ENCODE measurements around the gene MCU.
"Not testable (repeated sequence)": the region's sequence is repeated elsewhere in the genome, so short reads cannot be mapped to it uniquely, and the experiment has no call there.

Gene MCU

GRCh38 chr10:72763201-72763600 lies 71.3 kb downstream of the MCU start:
- DNase-seq, result no peak

GRCh38 chr10:72764151-72764550 lies 72.2 kb downstream of the MCU start:
- DNase-seq, result no peak

- DNase-seq, result no peak
Observed at GRCh38 chr10:72765051-72765745, 73.3 kb downstream of the MCU start.

GRCh38 chr10:72771195-72771594 lies 79.3 kb downstream of the MCU start:
- DNase-seq, result not testable (repeated sequence)

GRCh38 chr10:72772031-72772430 lies 80.1 kb downstream of the MCU start:
- no peak for DNase-seq

- DNase-seq, result no peak
Observed at GRCh38 chr10:72779874-72780273, 87.9 kb downstream of the MCU start.

- DNase-seq, result no peak
Observed at GRCh38 chr10:72782649-72783330, 90.8 kb downstream of the MCU start.

- no peak for DNase-seq
Observed at GRCh38 chr10:72783410-72783833, 91.5 kb downstream of the MCU start.

- peak; percentile 54 for DNase-seq
Observed at GRCh38 chr10:72784551-72785351, 92.8 kb downstream of the MCU start.

GRCh38 chr10:72785409-72785808 lies 93.5 kb downstream of the MCU start:
- DNase-seq, result no peak

- no peak for DNase-seq
Observed at GRCh38 chr10:72790216-72790990, 98.5 kb downstream of the MCU start.

GRCh38 chr10:72792288-72792687 lies 100.3 kb downstream of the MCU start:
- no peak for DNase-seq

GRCh38 chr10:72793752-72794151 lies 101.8 kb downstream of the MCU start:
- DNase-seq, result no peak

GRCh38 chr10:72794260-72794659 lies 102.3 kb downstream of the MCU start:
- DNase-seq, result no peak

- DNase-seq, result no peak
Observed at GRCh38 chr10:72796042-72796441, 104.1 kb downstream of the MCU start.

- DNase-seq, result no peak
Observed at GRCh38 chr10:72796538-72796937, 104.6 kb downstream of the MCU start.

- DNase-seq, result no peak
Observed at GRCh38 chr10:72800000-72800740, 108.2 kb downstream of the MCU start.

- DNase-seq, result no peak
Observed at GRCh38 chr10:72800741-72801092, 108.8 kb downstream of the MCU start.

- no peak for DNase-seq
Observed at GRCh38 chr10:72801263-72801868, 109.4 kb downstream of the MCU start.

- no peak for DNase-seq
Observed at GRCh38 chr10:72802332-72802731, 110.4 kb downstream of the MCU start.

- DNase-seq, result no peak
Observed at GRCh38 chr10:72802763-72803505, 111.0 kb downstream of the MCU start.

Measured in retina (tissue), 1 donor.